HUES64 (cell line): ENCODE results near the gene SYTL3.

Source experiments
- H3K27ac ChIP-seq: 2 replicates; pipeline ENCODE4 v1.7.0; 2013; ENCODE audit warnings: low read depth, low read length, inconsistent platforms
- H3K27me3 ChIP-seq: 2 replicates; pipeline ENCODE4 v1.6.1; 2013; ENCODE audit warnings: mild to moderate bottlenecking, low read length; ENCODE audit not compliant: insufficient read depth
- H3K36me3 ChIP-seq: 2 replicates; pipeline ENCODE4 v1.6.1; 2013; ENCODE audit warnings: mild to moderate bottlenecking, low read length; ENCODE audit not compliant: insufficient read depth
- H3K4me1 ChIP-seq: 2 replicates; pipeline ENCODE4 v1.6.1; 2013; ENCODE audit warnings: mild to moderate bottlenecking, low read length, moderate library complexity; ENCODE audit not compliant: insufficient read depth
- H3K4me3 ChIP-seq: 2 replicates; pipeline ENCODE4 v1.5.1; 2013; ENCODE audit warnings: mild to moderate bottlenecking, low read length, moderate library complexity
- H3K9ac ChIP-seq: 2 replicates; pipeline ENCODE4 v1.6.1; 2013; ENCODE audit warnings: mild to moderate bottlenecking, low read depth, low read length
- H3K9me3 ChIP-seq: 2 replicates; pipeline ENCODE4 v1.6.1; 2013; ENCODE audit warnings: low read depth, low read length; ENCODE audit not compliant: insufficient read depth
- WGBS: fragments of 150-250, 120-280 bp; methylation state at CpG from one replicate; pipeline ENCODE4 v1.1.7; 2013; ENCODE audit warnings: missing lambda C conversion rate; 5-methylcytosine and 5-hydroxymethylcytosine counted together

Gene SYTL3

GRCh38 chr6:158707821-158708195, 58.0 kb downstream of the SYTL3 start:
- no peak overlapping the region for H3K27ac ChIP-seq
- WGBS: 75% methylated on average over 10 of the region's 10 CpGs

GRCh38 chr6:158708239-158708638, 58.4 kb downstream of the SYTL3 start:
- no peak overlapping the region for H3K27ac ChIP-seq
- 77% methylated on average over 14 of the region's 14 CpGs for WGBS
- no peak overlapping the region for H3K4me3 ChIP-seq
- H3K36me3 ChIP-seq: no peaks in the 10 kb centered on the region
- no peak overlapping the region for H3K9ac ChIP-seq
- H3K27me3 ChIP-seq: no peaks in the 10 kb centered on the region
- no peaks in the 10 kb centered on the region for H3K9me3 ChIP-seq
- H3K4me1 ChIP-seq: peaks cover 12% of the 10 kb centered on the region; the same call in 1 of the 2 replicates

More at GRCh38 chr6:158707821-158708195, 58.0 kb downstream of the SYTL3 start:
- Histone ChIP-seq H3K9ac (no peak overlapping the region), H3K36me3 (no peaks in the 10 kb centered on the region), H3K4me3 (no peak overlapping the region), H3K9me3 (no peaks in the 10 kb centered on the region), H3K27me3 (no peaks in the 10 kb centered on the region), H3K4me1 (peaks cover 12% of the 10 kb centered on the region; the same call in 1 of the 2 replicates)

DNA sequence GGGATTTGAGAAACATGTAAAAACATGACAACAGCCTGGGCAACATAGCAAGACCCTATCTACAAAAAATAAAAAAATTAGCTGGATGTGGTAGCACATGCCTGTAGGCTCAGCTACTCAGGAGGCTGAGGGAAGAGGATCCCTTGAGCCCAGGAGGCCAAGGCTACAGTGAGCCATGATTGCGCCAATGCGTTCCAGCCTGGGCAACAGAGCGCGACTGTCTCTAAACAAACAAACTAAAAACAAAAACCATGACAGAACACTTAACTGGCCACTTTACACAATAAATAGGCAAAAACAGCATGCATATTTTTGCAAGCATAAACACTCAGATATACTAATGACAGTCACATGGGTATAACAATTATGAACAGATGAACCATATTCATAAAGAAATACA, 60.0 kb downstream of the SYTL3 start:
- Histone ChIP-seq H3K27ac (no peak overlapping the region), H3K9me3 (no peaks in the 10 kb centered on the region), H3K36me3 (no peaks in the 10 kb centered on the region), H3K27me3 (no peaks in the 10 kb centered on the region), H3K9ac (no peak overlapping the region), H3K4me3 (no peak overlapping the region), H3K4me1 (peaks cover 12% of the 10 kb centered on the region; the same call in 1 of the 2 replicates)
- 95% methylated on average over 4 of the region's 4 CpGs for WGBS

GRCh38 chr6:158711264-158711663, 61.4 kb downstream of the SYTL3 start:
- Histone ChIP-seq H3K9me3 (no peaks in the 10 kb centered on the region), H3K27ac (no peak overlapping the region), H3K36me3 (no peaks in the 10 kb centered on the region), H3K27me3 (no peaks in the 10 kb centered on the region), H3K4me3 (no peak overlapping the region), H3K4me1 (peaks cover 12% of the 10 kb centered on the region; the same call in 1 of the 2 replicates), H3K9ac (no peak overlapping the region)
- WGBS: 87% methylated on average over 10 of the region's 10 CpGs

- H3K4me3 ChIP-seq: no peak overlapping the region
- H3K27me3 ChIP-seq: no peaks in the 10 kb centered on the region
- no peaks in the 10 kb centered on the region for H3K36me3 ChIP-seq
- H3K9me3 ChIP-seq: no peaks in the 10 kb centered on the region
- no peak overlapping the region for H3K27ac ChIP-seq
- WGBS: 96% methylated on average over 6 of the region's 6 CpGs
- H3K9ac ChIP-seq: no peak overlapping the region
- H3K4me1 ChIP-seq: 0 out of 2 replicates have a peak, but pooled peaks cover 4% of the 10 kb centered on the region
Measured at GRCh38 chr6:158713469-158713868, 63.6 kb downstream of the SYTL3 start.

GRCh38 chr6:158714706-158715105, 64.9 kb downstream of the SYTL3 start:
- Histone ChIP-seq H3K4me1 (0 out of 2 replicates have a peak, but pooled peaks cover 4% of the 10 kb centered on the region), H3K27ac (no peak overlapping the region), H3K9me3 (no peaks in the 10 kb centered on the region), H3K4me3 (no peak overlapping the region), H3K27me3 (no peaks in the 10 kb centered on the region), H3K36me3 (no peaks in the 10 kb centered on the region), H3K9ac (no peak overlapping the region)
- WGBS: 90% methylated on average over 8 of the region's 8 CpGs

GRCh38 chr6:158715330-158716311, 65.8 kb downstream of the SYTL3 start:
- Histone ChIP-seq H3K9ac (no peak overlapping the region), H3K4me3 (no peak overlapping the region)
- 90% methylated on average over 13 of the region's 16 CpGs for WGBS

DNA sequence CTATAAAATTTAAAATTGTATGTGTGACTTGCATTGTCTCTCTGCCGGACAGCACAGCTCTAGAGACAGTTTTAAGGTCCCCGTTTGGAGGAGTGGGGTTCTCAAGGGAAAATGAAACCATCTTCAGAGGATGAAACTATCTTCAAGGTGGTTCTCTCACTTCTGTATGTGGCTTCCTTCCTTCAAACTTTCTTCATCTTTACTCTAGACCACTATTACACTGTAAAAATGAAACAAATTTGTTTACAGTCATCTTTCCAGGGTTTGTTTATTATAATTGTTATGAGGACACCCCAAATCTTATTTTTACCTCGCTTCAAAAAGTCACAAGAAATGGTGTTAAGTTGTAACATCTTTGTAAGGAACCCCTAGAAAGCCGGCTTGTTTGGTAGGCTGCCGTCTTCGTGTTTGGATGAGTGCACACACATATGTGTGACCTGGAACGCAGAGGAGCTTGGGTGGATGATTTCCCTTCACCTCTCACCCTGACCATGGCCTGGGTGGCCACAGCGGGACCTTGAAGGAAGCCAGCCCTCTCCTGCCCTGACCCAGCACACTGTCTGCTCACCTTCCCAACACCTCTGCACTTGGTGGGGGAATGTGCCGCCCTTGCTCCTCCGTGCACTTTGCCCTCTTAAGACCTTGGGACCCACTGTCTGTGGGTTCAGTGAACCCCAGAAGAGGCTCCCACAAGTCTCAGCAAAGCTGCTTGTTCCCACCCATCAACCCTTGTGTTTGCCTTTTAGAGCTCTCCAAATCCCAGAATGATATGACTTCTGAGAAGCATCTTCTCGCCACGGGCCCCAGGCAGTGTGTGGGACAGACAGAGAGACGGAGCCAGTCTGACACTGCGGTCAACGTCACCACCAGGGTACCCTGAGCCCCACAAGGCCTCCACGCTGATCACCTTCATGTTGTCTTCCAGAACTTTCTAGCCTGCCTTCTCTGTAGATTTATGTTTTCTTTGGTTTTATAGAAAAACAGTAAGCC, 67.8 kb downstream of the SYTL3 start:
- Histone ChIP-seq H3K4me1 (0 out of 2 replicates have a peak, but pooled peaks cover 4% of the 10 kb centered on the region), H3K9me3 (no peaks in the 10 kb centered on the region), H3K4me3 (no peak overlapping the region), H3K27ac (no peak overlapping the region; the same call in 1 of the 2 replicates), H3K27me3 (no peaks in the 10 kb centered on the region), H3K36me3 (no peaks in the 10 kb centered on the region), H3K9ac (no peak overlapping the region)
- 92% methylated on average over 16 of the region's 16 CpGs for WGBS

More at GRCh38 chr6:158715330-158716311, 65.8 kb downstream of the SYTL3 start:
- no peaks in the 10 kb centered on the region for H3K27me3 ChIP-seq
- no peaks in the 10 kb centered on the region for H3K9me3 ChIP-seq
- H3K36me3 ChIP-seq: no peaks in the 10 kb centered on the region
- H3K27ac ChIP-seq: no peak overlapping the region
- 0 out of 2 replicates have a peak, but pooled peaks cover 4% of the 10 kb centered on the region for H3K4me1 ChIP-seq

DNA sequence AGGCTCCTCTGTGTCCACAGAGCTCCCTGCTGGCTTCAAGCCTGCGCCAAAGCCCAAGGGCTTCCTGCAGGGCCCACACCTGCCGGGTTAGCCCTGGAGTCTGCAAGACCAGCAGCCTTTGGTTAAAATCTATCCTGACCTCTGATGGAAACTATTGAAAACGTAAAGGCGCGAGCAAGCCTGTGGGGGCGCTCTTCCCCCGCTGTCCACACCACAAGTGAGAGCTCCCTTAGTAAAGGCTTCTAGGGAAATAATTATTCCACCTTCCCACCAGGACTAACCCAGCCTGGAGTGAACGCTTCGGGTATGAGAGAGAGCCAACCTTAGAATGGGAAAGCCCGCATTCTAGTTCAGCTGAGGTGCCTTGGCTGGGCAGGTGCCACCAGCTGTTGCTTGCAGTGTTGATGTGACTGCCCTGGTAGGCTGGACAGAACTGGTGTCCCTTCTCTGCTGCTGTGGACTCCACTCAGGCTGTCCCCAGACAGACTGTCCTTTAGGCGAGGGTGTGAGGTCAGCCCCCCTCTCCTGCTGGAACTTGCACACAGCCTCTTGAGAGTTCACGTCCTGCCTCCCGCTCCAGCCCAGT, 68.7 kb downstream of the SYTL3 start:
- 0 out of 2 replicates have a peak, but pooled peaks cover 4% of the 10 kb centered on the region for H3K4me1 ChIP-seq

GRCh38 chr6:158722176-158722729, 72.4 kb downstream of the SYTL3 start:
- H3K27ac ChIP-seq: no peak overlapping the region
- no peaks in the 10 kb centered on the region for H3K36me3 ChIP-seq
- WGBS: 82% methylated on average over 5 of the region's 5 CpGs
- no peaks in the 10 kb centered on the region for H3K9me3 ChIP-seq
- H3K9ac ChIP-seq: no peak overlapping the region
- H3K27me3 ChIP-seq: no peaks in the 10 kb centered on the region
- 0 out of 2 replicates have a peak, but pooled peaks cover 4% of the 10 kb centered on the region for H3K4me1 ChIP-seq
- H3K4me3 ChIP-seq: no peak overlapping the region

More for the DNA sequence above, 68.7 kb downstream of the SYTL3 start:
- WGBS: 40% methylated on average over 13 of the region's 13 CpGs
- H3K27me3 ChIP-seq: no peaks in the 10 kb centered on the region
- H3K9me3 ChIP-seq: no peaks in the 10 kb centered on the region
- no peak overlapping the region for H3K9ac ChIP-seq
- no peak overlapping the region for H3K4me3 ChIP-seq
- no peak overlapping the region for H3K27ac ChIP-seq
- H3K36me3 ChIP-seq: no peaks in the 10 kb centered on the region
